B cell (primary cell): ENCODE results near the gene CCL28.

Experiments
- CTCF ChIP-seq: fragments of 200-600 bp; IDR thresholded peaks from one replicate; pipeline ENCODE4 v1.8.0; 2022; ENCODE audit warnings: antibody characterized with exemption, mild to moderate bottlenecking
- EZH2 ChIP-seq: IDR thresholded peaks from 2 replicates; pipeline ENCODE4 v1.6.1; 2012; ENCODE audit warnings: borderline replicate concordance, low read depth, mild to moderate bottlenecking, moderate library complexity, low read length; ENCODE audit not compliant: insufficient read depth, poor library complexity, severe bottlenecking

GRCh38 chr5:43433382-43433781, 21.2 kb upstream of the CCL28 start:
- no peak for TF ChIP-seq CTCF
- TF ChIP-seq EZH2 = no peak
